Measurements from ENCODE around the gene AKT1. TPM values are rescaled to one million over a fixed set of nuclear protein-coding genes. Genes with fewer than 3 reads are reported as not detected.

The AKT1 gene
- total RNA-seq, 2 donors from 2014 or later, result 158 to 162 TPM

DNA sequence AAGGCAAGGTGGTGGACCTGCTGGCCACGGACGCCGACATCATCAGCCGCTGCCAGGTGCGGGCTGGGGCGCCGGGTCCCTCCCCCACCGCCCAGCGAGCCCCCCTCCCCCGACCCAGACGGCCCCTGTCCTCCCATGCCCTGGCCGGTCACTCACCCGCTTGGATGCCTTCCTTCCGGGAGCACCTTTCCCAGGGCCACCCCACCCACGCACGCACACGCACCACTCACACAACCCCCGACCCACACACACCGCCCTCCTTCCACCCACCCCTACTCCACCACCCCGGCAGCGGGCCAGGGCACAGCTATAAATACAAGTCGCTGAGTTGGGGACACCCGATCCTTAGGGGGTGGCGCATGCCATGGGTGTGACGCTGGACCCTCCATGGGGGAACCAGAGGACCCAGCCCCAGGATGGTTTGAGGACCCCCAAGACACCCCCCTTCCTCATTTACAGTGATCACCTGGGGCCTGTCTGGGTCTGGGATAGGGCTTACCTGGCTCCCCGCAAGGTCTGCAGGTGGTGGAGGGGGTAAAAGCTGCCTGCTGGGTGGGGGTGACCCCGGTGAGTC is 71.1 kb downstream of the AKT1 start:
- peak overlapping the region; percentile 90 for H3K4me3 ChIP-seq
- H3K4me1 ChIP-seq (ENCODE audit: control insufficient read depth in 1 of 2, low read depth in 2 of 2), result peaks cover 41 to 54% of the 10 kb centered on the region in 2 donors
- H3K27me3 ChIP-seq (replicated peaks; ENCODE audit: insufficient read depth), result no peaks in the 10 kb centered on the region
- ATAC-seq (ENCODE audit: insufficient number of reproducible peaks, low FRiP score, low read depth) (peak; percentile 10), DNase-seq (ENCODE audit: low spot score) (peak; percentile 41)
- peak overlapping the region; percentile 84 to 87 for H3K27ac ChIP-seq
- peaks cover 2% of the 10 kb centered on the region for H3K36me3 ChIP-seq
- no peaks in the 10 kb centered on the region for H3K9me3 ChIP-seq
- TF ChIP-seq, protein P1, sequence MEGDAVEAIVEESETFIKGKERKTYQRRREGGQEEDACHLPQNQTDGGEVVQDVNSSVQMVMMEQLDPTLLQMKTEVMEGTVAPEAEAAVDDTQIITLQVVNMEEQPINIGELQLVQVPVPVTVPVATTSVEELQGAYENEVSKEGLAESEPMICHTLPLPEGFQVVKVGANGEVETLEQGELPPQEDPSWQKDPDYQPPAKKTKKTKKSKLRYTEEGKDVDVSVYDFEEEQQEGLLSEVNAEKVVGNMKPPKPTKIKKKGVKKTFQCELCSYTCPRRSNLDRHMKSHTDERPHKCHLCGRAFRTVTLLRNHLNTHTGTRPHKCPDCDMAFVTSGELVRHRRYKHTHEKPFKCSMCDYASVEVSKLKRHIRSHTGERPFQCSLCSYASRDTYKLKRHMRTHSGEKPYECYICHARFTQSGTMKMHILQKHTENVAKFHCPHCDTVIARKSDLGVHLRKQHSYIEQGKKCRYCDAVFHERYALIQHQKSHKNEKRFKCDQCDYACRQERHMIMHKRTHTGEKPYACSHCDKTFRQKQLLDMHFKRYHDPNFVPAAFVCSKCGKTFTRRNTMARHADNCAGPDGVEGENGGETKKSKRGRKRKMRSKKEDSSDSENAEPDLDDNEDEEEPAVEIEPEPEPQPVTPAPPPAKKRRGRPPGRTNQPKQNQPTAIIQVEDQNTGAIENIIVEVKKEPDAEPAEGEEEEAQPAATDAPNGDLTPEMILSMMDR (IDR thresholded peaks at IDR 0.05), result no peak

DNA sequence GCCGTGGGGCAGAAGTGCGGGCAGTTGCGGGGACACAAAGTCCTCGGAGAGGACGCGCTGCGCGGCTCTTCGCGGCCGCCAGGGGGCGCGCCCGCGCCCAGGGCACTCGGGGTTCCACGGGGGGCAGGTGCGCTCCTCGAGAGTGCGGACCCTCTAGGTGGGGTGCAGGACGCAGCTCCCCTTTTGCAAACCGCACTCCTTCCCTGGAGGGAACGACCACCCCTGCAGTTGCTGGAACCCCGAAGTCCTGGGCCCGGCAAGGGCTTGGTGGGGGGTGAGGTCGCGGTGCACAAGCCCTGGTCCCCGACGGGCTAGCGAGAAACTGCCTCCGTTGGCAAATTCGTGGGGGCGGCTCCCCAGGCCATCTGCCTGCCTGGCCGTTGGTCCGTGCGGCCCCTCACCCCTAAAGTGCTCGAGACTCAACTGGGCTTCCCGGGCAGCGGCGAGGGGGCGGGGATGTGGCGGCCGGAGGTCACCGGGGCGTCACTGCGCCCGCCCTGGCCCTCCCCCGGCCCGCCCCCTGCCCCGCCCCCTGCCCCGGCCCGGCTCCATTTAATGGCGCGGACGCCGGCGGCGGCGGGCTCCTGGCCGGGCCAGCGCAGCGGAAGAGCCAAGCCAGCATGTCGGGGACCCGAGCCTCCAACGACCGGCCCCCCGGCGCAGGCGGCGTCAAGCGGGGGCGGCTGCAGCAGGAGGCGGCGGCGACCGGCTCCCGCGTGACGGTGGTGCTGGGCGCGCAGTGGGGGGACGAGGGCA is 71.7 kb downstream of the AKT1 start, which contains the start of gene ADSS1:
Gene ADSS1, plus strand, starts transcription at position 579 of the 756 bp plus-strand sequence. Its CDS starts 42 bp downstream, at position 621.
- Histone ChIP-seq H3K4me3 (peak within 1 kb of the TSS; percentile 90), H3K4me1 (ENCODE audit: control insufficient read depth in 1 of 2, low read depth in 2 of 2) (peaks cover 41 to 54% of the 10 kb centered on the region in 2 donors), H3K36me3 (peaks cover 4% of the 10 kb centered on the region), H3K27ac (peak within 1 kb of the TSS; percentile 84 to 87), H3K27me3 (replicated peaks; ENCODE audit: insufficient read depth) (no peaks in the 10 kb centered on the region), H3K9me3 (no peaks in the 10 kb centered on the region)
- ATAC-seq (ENCODE audit: insufficient number of reproducible peaks, low FRiP score, low read depth) (peak; percentile 49), DNase-seq (ENCODE audit: low spot score) (no peak)
- TF ChIP-seq, protein P1 (IDR thresholded peaks at IDR 0.05), result peak; percentile 87

DNA sequence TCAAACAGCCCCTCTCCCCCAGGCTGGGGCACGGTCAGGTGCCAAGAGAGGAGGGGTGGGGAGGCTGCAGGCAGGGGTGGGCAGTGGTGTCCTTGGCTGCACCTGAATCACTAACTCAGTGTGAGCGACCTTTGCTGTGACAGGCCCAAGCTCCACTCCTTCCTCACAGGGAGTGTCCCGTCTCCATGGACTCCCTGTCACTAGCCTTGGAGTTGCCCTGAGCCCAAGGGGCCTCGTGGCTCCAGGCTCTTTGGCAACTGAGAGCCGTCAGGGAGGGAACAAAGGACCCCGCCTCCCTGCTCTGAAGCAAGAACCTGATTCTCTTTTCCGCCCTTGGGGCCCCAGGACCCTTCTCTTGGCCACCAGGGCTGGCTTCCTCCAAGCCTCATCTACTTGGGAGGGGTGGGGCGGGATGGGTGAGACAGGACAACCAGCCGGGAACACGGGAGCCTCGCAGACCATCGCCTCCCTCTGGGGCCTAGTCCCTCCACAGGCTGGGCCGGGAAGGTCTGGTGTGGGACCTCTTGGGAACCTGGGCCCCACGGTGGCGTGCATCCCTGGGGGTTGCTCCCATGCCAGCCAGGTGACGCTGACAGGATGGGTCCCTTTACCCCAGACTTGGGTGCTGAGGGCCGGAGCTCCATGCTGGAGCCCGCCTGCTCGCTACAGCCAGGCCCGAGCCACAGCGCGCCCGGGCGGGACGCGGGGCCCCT is 72.5 kb downstream of the AKT1 start:
- Histone ChIP-seq H3K27ac (peak overlapping the region; percentile 58 to 84), H3K4me1 (ENCODE audit: control insufficient read depth in 1 of 2, low read depth in 2 of 2) (peaks cover 41 to 54% of the 10 kb centered on the region in 2 donors), H3K36me3 (peaks cover 4% of the 10 kb centered on the region), H3K9me3 (no peaks in the 10 kb centered on the region), H3K4me3 (peak overlapping the region; percentile 90), H3K27me3 (replicated peaks; ENCODE audit: insufficient read depth) (no peaks in the 10 kb centered on the region)
- TF ChIP-seq, protein P1 (IDR thresholded peaks at IDR 0.05), result no peak
- no peak for ATAC-seq (ENCODE audit: insufficient number of reproducible peaks, low FRiP score, low read depth)
- no peak for DNase-seq (ENCODE audit: low spot score)

DNA sequence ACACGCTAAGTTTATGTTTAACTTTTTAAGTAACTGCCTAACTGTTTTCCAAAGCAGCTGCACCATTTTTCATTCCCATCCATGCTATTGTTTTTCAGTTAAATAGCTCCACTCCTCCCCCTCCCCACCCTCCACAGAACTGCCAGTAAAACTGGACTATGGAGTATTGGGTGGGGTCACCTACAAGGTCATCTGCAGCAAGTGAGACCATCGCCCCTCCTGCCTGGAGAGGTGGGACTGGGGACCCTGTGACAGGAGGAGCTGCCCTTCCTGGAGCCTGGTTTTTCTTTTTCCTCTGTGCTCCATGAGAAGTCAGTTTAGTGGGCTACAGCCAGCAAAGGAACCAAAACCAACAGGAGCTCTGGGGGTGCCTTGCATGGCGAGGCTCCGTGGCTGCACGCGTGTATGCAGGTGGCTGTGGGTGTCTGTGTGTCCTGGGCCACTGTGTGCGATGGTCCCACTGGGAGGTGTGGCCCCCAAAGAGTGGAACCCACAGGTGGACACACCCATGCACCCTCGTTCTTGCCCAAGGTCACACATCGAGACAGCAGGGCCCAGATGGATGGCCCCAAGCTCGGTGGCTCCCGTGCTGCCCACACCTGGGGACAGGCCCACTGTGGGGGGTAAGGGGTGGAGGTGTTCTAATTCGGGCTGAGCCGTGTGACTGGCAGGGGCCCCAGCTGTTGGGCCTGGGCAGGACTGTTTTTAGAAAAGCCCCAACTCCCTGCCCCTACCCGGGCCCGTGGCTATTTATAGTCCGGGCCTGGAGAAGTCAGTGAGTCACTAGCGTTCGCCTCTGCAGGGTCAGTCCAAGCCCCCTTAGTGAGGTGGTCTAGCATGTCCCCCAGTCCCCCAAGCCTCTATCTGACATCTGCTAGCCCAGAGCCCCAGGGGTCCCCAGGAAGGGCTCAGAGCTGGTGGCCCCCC is 73.8 kb downstream of the AKT1 start:
- Histone ChIP-seq H3K36me3 (peaks cover 7% of the 10 kb centered on the region), H3K27ac (peak overlapping the region; percentile 58 to 84), H3K27me3 (replicated peaks; ENCODE audit: insufficient read depth) (no peaks in the 10 kb centered on the region), H3K9me3 (no peaks in the 10 kb centered on the region), H3K4me3 (no peak overlapping the region), H3K4me1 (ENCODE audit: control insufficient read depth in 1 of 2, low read depth in 2 of 2) (peaks cover 39 to 48% of the 10 kb centered on the region in 2 donors)
- TF ChIP-seq, protein P1 (IDR thresholded peaks at IDR 0.05), result no peak
- ATAC-seq (ENCODE audit: insufficient number of reproducible peaks, low FRiP score, low read depth), result no peak
- DNase-seq (ENCODE audit: low spot score), result no peak

Other genes starting within 250 kb of the AKT1 start
- gene C14orf180, start 216.0 kb downstream of the AKT1 start, total RNA-seq, result 1 to 10 TPM; 1.1 to 5.1 TPM
- gene TMEM179, start 191.0 kb downstream of the AKT1 start, total RNA-seq, result not detected
- 100 to 1,000 TPM; 124 to 162 TPM for gene INF2, start 106.1 kb downstream of the AKT1 start, total RNA-seq
- 10 to 100 TPM; 30.8 to 87.3 TPM for gene ADSS1, start 71.5 kb downstream of the AKT1 start, total RNA-seq
- gene SIVA1, start 42.6 kb downstream of the AKT1 start, total RNA-seq, result 100 to 1,000 TPM; 218 to 320 TPM
- gene ZBTB42, start 5.4 kb upstream of the AKT1 start, total RNA-seq, result 1 to 10 TPM; 3.2 to 4.4 TPM
- gene CEP170B, start 69.5 kb upstream of the AKT1 start, total RNA-seq, result 10 to 100 TPM; 35.2 to 38.2 TPM
- gene PLD4, start 129.1 kb upstream of the AKT1 start, total RNA-seq, result under 1 TPM in 1 of 2 donors, not detected in 1; 0.35 TPM
- gene AHNAK2, start 182.6 kb upstream of the AKT1 start, total RNA-seq, result 10 to 100 TPM; 22.6 to 47.8 TPM
- 1 to 10 TPM; 3.1 to 4.6 TPM for gene CLBA1, start 190.0 kb upstream of the AKT1 start, total RNA-seq
- gene CDCA4, start 225.3 kb upstream of the AKT1 start, total RNA-seq, result 1 to 10 TPM; 1.6 to 6.5 TPM